IMR-90 (cell line): ENCODE measurements around the gene RAB11A. TPM values are rescaled to one million over a fixed set of nuclear protein-coding genes. Genes with fewer than 3 reads are reported as not detected.

Experiments
- ATAC-seq: fragments of 200-7000 bp; cut with Tn5 transposase; 2 replicates; pipeline ENCODE4 v1.9.1; 2020; ENCODE audit warnings: low read depth, mild to moderate bottlenecking, moderate library complexity
- BruUV-seq: library from RNA; stranded (reverse); fragments of 400-500 nt; replicated peaks from 2 replicates; lab custom pipeline; 2021; lab: Mats Ljungman, UMichigan
- CTCF ChIA-PET: fragments of 300-600 bp; formaldehyde crosslinking; extraction: SDS; loops from one replicate; lab custom pipeline; 2021; ENCODE audit warnings: antibody characterized with exemption; lab: Yijun Ruan, JAX
- POLR2A ChIA-PET: fragments of 300-600 bp; sonication (Branson Sonifier 250); formaldehyde crosslinking; loops from one replicate; lab custom pipeline; 2022; ENCODE audit warnings: antibody characterized with exemption; ENCODE audit not compliant: unreplicated experiment; lab: Charles Lee
- DNase-seq: peaks from one replicate; pipeline ENCODE4 v3.0.0; 2013
- H2AFZ ChIP-seq: replicated peaks from 2 replicates; pipeline ENCODE3; 2013; ENCODE audit warnings: low read length, mild to moderate bottlenecking; ENCODE audit not compliant: poor library complexity
- H2AK5ac ChIP-seq: 2 replicates; pipeline ENCODE4 v1.6.1; 2013; ENCODE audit warnings: low read depth, low read length, inconsistent platforms
- H2AK9ac ChIP-seq: replicated peaks from 2 replicates; pipeline ENCODE3; 2013; ENCODE audit warnings: mild to moderate bottlenecking, low read depth, low read length, moderate library complexity; ENCODE audit not compliant: poor library complexity
- H2BK120ac ChIP-seq: 2 replicates; pipeline ENCODE4 v1.6.1; 2013; ENCODE audit warnings: low read depth, low read length, inconsistent platforms
- H2BK15ac ChIP-seq: 3 replicates; pipeline ENCODE4 v1.6.1; 2013; ENCODE audit warnings: low read depth, low read length, inconsistent platforms
- H2BK20ac ChIP-seq: 2 replicates; pipeline ENCODE4 v1.6.1; 2013; ENCODE audit warnings: low read depth, mild to moderate bottlenecking, inconsistent platforms, low read length, moderate library complexity
- H2BK5ac ChIP-seq: 2 replicates; pipeline ENCODE4 v1.6.1; 2013; ENCODE audit warnings: mild to moderate bottlenecking, low read depth, low read length, inconsistent platforms; ENCODE audit not compliant: poor library complexity, severe bottlenecking
- H3K14ac ChIP-seq: replicated peaks from 2 replicates; pipeline ENCODE4 v1.6.1; 2013; ENCODE audit warnings: low read depth, low read length, inconsistent platforms
- H3K18ac ChIP-seq: 2 replicates; pipeline ENCODE4 v1.6.1; 2013; ENCODE audit warnings: low read depth, low read length, control low read depth
- H3K23ac ChIP-seq: 2 replicates; pipeline ENCODE4 v1.6.1; 2013; ENCODE audit warnings: low read depth, low read length, inconsistent platforms
- H3K27ac ChIP-seq: 2 replicates; pipeline ENCODE4 v1.5.1; 2013; ENCODE audit warnings: mild to moderate bottlenecking, control low read depth, low read length; ENCODE audit not compliant: insufficient read depth
- H3K27me3 ChIP-seq: 2 replicates; pipeline ENCODE4 v1.6.1; 2013; ENCODE audit warnings: low read length; ENCODE audit not compliant: control insufficient read depth, insufficient read depth
- H3K36me3 ChIP-seq: 2 replicates; pipeline ENCODE4 v1.6.1; 2013; ENCODE audit warnings: low read length, mixed read lengths; ENCODE audit not compliant: control insufficient read depth, insufficient read depth
- H3K4ac ChIP-seq: 2 replicates; pipeline ENCODE4 v1.6.1; 2013; ENCODE audit warnings: low read depth, low read length, inconsistent platforms
- H3K4me1 ChIP-seq: 2 replicates; pipeline ENCODE4 v1.6.1; 2013; ENCODE audit warnings: low read length, mixed read lengths; ENCODE audit not compliant: control insufficient read depth, insufficient read depth
- H3K4me2 ChIP-seq: 2 replicates; pipeline ENCODE4 v1.6.1; 2013; ENCODE audit warnings: low read depth, mild to moderate bottlenecking, control low read depth, low read length, moderate library complexity
- H3K4me3 ChIP-seq: 2 replicates; pipeline ENCODE4 v1.5.1; 2013; ENCODE audit warnings: low read depth, mild to moderate bottlenecking, control low read depth, low read length, moderate library complexity; ENCODE audit not compliant: insufficient read depth
- H3K56ac ChIP-seq: 2 replicates; pipeline ENCODE4 v1.6.1; 2013; ENCODE audit warnings: low read length, inconsistent platforms; ENCODE audit not compliant: insufficient read depth; ENCODE audit errors: extremely low read depth
- H3K79me1 ChIP-seq, 2 experiments: 2 replicates each; pipeline ENCODE4 v1.6.1; 2013; ENCODE audit warnings: low read length in 2 of 2, inconsistent platforms in 1 of 2, low read depth in 1 of 2
- H3K9ac ChIP-seq: 2 replicates; pipeline ENCODE4 v1.6.1; 2013; ENCODE audit warnings: low read depth, low read length, control low read depth
- H3K9me1 ChIP-seq: 2 replicates; pipeline ENCODE4 v1.6.1; 2013; ENCODE audit warnings: low read length, inconsistent platforms; ENCODE audit not compliant: insufficient read depth
- H3K9me3 ChIP-seq: 2 replicates; pipeline ENCODE4 v1.6.1; 2013; ENCODE audit warnings: low read length; ENCODE audit not compliant: control insufficient read depth, insufficient read depth
- H4K20me1 ChIP-seq: 2 replicates; pipeline ENCODE4 v1.6.1; 2013; ENCODE audit warnings: low read length, inconsistent platforms; ENCODE audit not compliant: insufficient read depth
- H4K5ac ChIP-seq: 2 replicates; pipeline ENCODE4 v1.6.1; 2013; ENCODE audit warnings: mild to moderate bottlenecking, low read depth, low read length, control low read depth
- H4K8ac ChIP-seq, 2 experiments: 2 replicates each; pipeline ENCODE4 v1.6.1; 2013; ENCODE audit warnings: low read depth in 2 of 2, low read length in 2 of 2, control low read depth in 1 of 2, inconsistent platforms in 1 of 2
- H4K91ac ChIP-seq: 2 replicates; pipeline ENCODE4 v1.6.1; 2013; ENCODE audit warnings: low read depth, low read length, inconsistent platforms; ENCODE audit not compliant: insufficient read depth
- BHLHE40 ChIP-seq: fragments of 150-350 bp; IDR thresholded peaks from 2 replicates; pipeline ENCODE4 v1.6.1; 2016; ENCODE audit warnings: mild to moderate bottlenecking, low read depth, low read length
- CEBPB ChIP-seq: IDR thresholded peaks from 2 replicates; pipeline ENCODE4 v1.6.1; 2012; ENCODE audit warnings: low read depth, low read length, improper control_type of control experiment
- CHD1 ChIP-seq: IDR thresholded peaks from 2 replicates; pipeline ENCODE4 v1.6.1; 2012; ENCODE audit warnings: low read depth, low read length, improper control_type of control experiment
- CTCF ChIP-seq: conservative IDR thresholded peaks from 2 replicates; pipeline ENCODE4 v1.5.1; 2012; ENCODE audit warnings: mild to moderate bottlenecking, low read depth, low read length, improper control_type of control experiment
- ELK1 ChIP-seq: fragments of 150-350 bp; IDR thresholded peaks from 2 replicates; pipeline ENCODE4 v1.6.1; 2016; ENCODE audit warnings: low read depth, mild to moderate bottlenecking, low read length, moderate library complexity, borderline replicate concordance
- FOS ChIP-seq: fragments of 150-350 bp; IDR thresholded peaks from 2 replicates; pipeline ENCODE4 v1.6.1; 2016; ENCODE audit warnings: low read depth, low read length
- MAFK ChIP-seq: IDR thresholded peaks from 2 replicates; pipeline ENCODE4 v1.6.1; 2012; ENCODE audit warnings: low read depth, low read length, improper control_type of control experiment
- MAZ ChIP-seq: IDR thresholded peaks from 2 replicates; pipeline ENCODE4 v1.6.1; 2012; ENCODE audit warnings: low read depth, mild to moderate bottlenecking, low read length, improper control_type of control experiment, moderate library complexity, borderline replicate concordance
- MXI1 ChIP-seq: IDR thresholded peaks from 2 replicates; pipeline ENCODE4 v1.6.1; 2012; ENCODE audit warnings: low read depth, mild to moderate bottlenecking, low read length, moderate library complexity, borderline replicate concordance
- NFE2L2 ChIP-seq: fragments of 150-350 bp; IDR thresholded peaks from 2 replicates; pipeline ENCODE4 v1.6.1; 2016; ENCODE audit warnings: low read depth, mild to moderate bottlenecking, low read length
- RAD21 ChIP-seq: IDR thresholded peaks from 2 replicates; pipeline ENCODE4 v1.6.1; 2012; ENCODE audit warnings: low read length, improper control_type of control experiment
- RFX5 ChIP-seq: IDR thresholded peaks from 2 replicates; pipeline ENCODE4 v1.8.0; 2012; ENCODE audit warnings: low read depth, mild to moderate bottlenecking, low read length, moderate library complexity
- SMC3 ChIP-seq: fragments of 150-350 bp; IDR thresholded peaks from 2 replicates; pipeline ENCODE4 v1.6.1; 2016; ENCODE audit warnings: low read depth, mild to moderate bottlenecking, antibody characterized with exemption, low read length, moderate library complexity
- WGBS, 2 experiments: methylation state at CpG; one replicate each; pipeline versions ENCODE4 v1.1.5 to v1.1.7; 2013; ENCODE audit warnings: missing lambda C conversion rate in 2 of 2; ENCODE audit not compliant: insufficient read length in 1 of 2; ENCODE audit errors: extremely low coverage in 2 of 2; 5-methylcytosine and 5-hydroxymethylcytosine counted together
- dilution Hi-C: fragments of 300-500 bp; cut with HindIII; formaldehyde crosslinking; loops from one replicate; pipeline ENCODE4 v1.14.3; 2018; ENCODE audit warnings: low sequenced_read_pairs; ENCODE audit not compliant: unreplicated experiment
- in situ Hi-C: fragments of 300-500 bp; cut with MboI; formaldehyde crosslinking; loops from 3 replicates; pipeline ENCODE4 v1.14.3; 2019; ENCODE audit warnings: low sequenced_read_pairs, inconsistent platforms, mixed read lengths
- intact Hi-C: fragments of 100-400 bp; cut with micrococcal nuclease; formaldehyde crosslinking; loops from 2 replicates; pipeline ENCODE4 v1.10.0; 2022
- polyA plus RNA-seq, 3 experiments: library from polyadenylated mRNA; depleted of rRNA; stranded (reverse); fragments of >200 nt; gene quantifications; 2 replicates each; pipeline ENCODE4 v1.2.3, GENCODE V29; 2012; ENCODE audit warnings: low replicate concordance in 1 of 3
- total RNA-seq: library from RNA; depleted of rRNA; stranded (reverse); fragments of >200 nt; gene quantifications from 2 replicates; pipeline ENCODE4 v1.2.3, GENCODE V29; 2012

RAB11A gene
- total and polyA plus RNA-seq, 2 of the 4 experiments (the other 2 are of a cell fraction): 341 to 462 TPM

GRCh38 chr15:65931221-65931620, 61.9 kb downstream of the RAB11A start:
- Histone ChIP-seq H4K20me1 (no peaks in the 10 kb centered on the region; the same call in 1 of the 2 replicates), H3K4me3 (no peak overlapping the region), H3K9me3 (no peaks in the 10 kb centered on the region), H2BK5ac (no peak overlapping the region), H2AFZ (no peak overlapping the region), H3K4ac (no peak overlapping the region), H4K91ac (no peak overlapping the region), H3K14ac (no peak overlapping the region), H3K4me1 (no peaks in the 10 kb centered on the region), H2AK9ac (no peak overlapping the region), H4K8ac (no peak overlapping the region), H3K9me1 (no peaks in the 10 kb centered on the region), H3K27ac (no peak overlapping the region), H3K36me3 (no peaks in the 10 kb centered on the region), H2BK20ac (no peak overlapping the region), H3K23ac (no peak overlapping the region), H3K18ac (no peak overlapping the region), H3K56ac (no peak overlapping the region), H3K4me2 (no peak overlapping the region), H3K9ac (no peak overlapping the region), H3K27me3 (peaks cover 18% of the 10 kb centered on the region), H3K79me1 (no peaks in the 10 kb centered on the region), H4K5ac (no peak overlapping the region), H2BK15ac (no peak overlapping the region), H2AK5ac (no peak overlapping the region), H2BK120ac (no peak overlapping the region)
- no peak for DNase-seq
- intact Hi-C loops (no loop called here), in situ Hi-C loops (no loop called here), dilution Hi-C loops (no loop called here)
- POLR2A ChIA-PET: no interaction called here
- BruUV-seq: no TSS peak
- CTCF ChIA-PET: no interaction called here
- ATAC-seq: no peak
- TF ChIP-seq MAZ: no peak
- TF ChIP-seq ELK1: no peak
- no peak for TF ChIP-seq CEBPB
- no peak for TF ChIP-seq MXI1
- TF ChIP-seq RAD21: no peak
- TF ChIP-seq MAFK: no peak
- TF ChIP-seq SMC3: no peak
- TF ChIP-seq NFE2L2: no peak
- no peak for TF ChIP-seq CTCF
- TF ChIP-seq FOS: no peak
- TF ChIP-seq BHLHE40: no peak
- TF ChIP-seq CHD1: no peak
- no peak for TF ChIP-seq RFX5
- WGBS, 2 experiments: no CpG with 5 or more reads among the region's 4 CpGs
